Brain pericyte (primary cell): ENCODE results near the gene AKR1C3.
"Not testable (repeated sequence)": the region's sequence is repeated elsewhere in the genome, so short reads cannot be mapped to it uniquely, and the experiment has no call there.

ENCODE experiments used
- DNase-seq: peaks from one replicate; pipeline ENCODE4 v3.0.0-alpha.2; 2012; ENCODE audit warnings: low read depth, low spot score

AKR1C3 gene

GRCh38 chr10:5136468-5137087 is 42.4 kb downstream of the AKR1C3 start:
- DNase-seq, result no peak

- DNase-seq, result not testable (repeated sequence)
Measured at GRCh38 chr10:5137699-5138098, 43.5 kb downstream of the AKR1C3 start.

- no peak for DNase-seq
Measured at GRCh38 chr10:5142199-5142598, 48.0 kb downstream of the AKR1C3 start.

- no peak for DNase-seq
Measured at GRCh38 chr10:5143137-5143536, 48.9 kb downstream of the AKR1C3 start.

GRCh38 chr10:5146920-5147254 is 52.7 kb downstream of the AKR1C3 start:
- DNase-seq, result no peak

GRCh38 chr10:5147255-5147980 is 53.2 kb downstream of the AKR1C3 start:
- DNase-seq, result no peak

GRCh38 chr10:5147981-5148677 is 53.9 kb downstream of the AKR1C3 start:
- DNase-seq, result no peak

- DNase-seq, result no peak
Measured at GRCh38 chr10:5148678-5149032, 54.4 kb downstream of the AKR1C3 start.

GRCh38 chr10:5151076-5151475 is 56.9 kb downstream of the AKR1C3 start:
- no peak for DNase-seq

GRCh38 chr10:5155951-5156350 is 61.7 kb downstream of the AKR1C3 start:
- no peak for DNase-seq
